Ovary (tissue), 9 donors: ENCODE measurements around the gene PCA3. TPM values are rescaled to one million over a fixed set of nuclear protein-coding genes. Genes with fewer than 3 reads are reported as not detected.

Source experiments
- DNase-seq, 5 donors: peaks; one replicate each; pipeline ENCODE4 v3.0.0-alpha.2; 2019 to 2020
- H3K27ac ChIP-seq, 2 donors: fragments of 200-600 bp; one replicate each; pipeline versions ENCODE4 v1.5.1 to v1.8.0; 2019 to 2022
- H3K27me3 ChIP-seq: fragments of 200-600 bp; one replicate; pipeline ENCODE4 v1.8.0; 2022
- H3K36me3 ChIP-seq: fragments of 200-600 bp; sonication (generic); one replicate; pipeline ENCODE4 v1.5.1; 2019
- H3K4me1 ChIP-seq: one replicate; pipeline ENCODE4 v1.8.1; 2013; ENCODE audit warnings: mild to moderate bottlenecking, moderate library complexity; ENCODE audit not compliant: insufficient read depth
- H3K4me3 ChIP-seq: fragments of 200-600 bp; sonication (generic); one replicate; pipeline ENCODE4 v1.5.1; 2017
- H3K9me3 ChIP-seq, 2 donors: fragments of 200-600 bp in 1 of 2; sonication (generic) in 1 of 2; one replicate each; pipeline versions ENCODE4 v1.5.1 to v1.8.1; 2013 to 2019; ENCODE audit warnings: mild to moderate bottlenecking in 1 of 2, moderate library complexity in 1 of 2
- CTCF ChIP-seq, 3 donors: fragments of 450-650 bp in 2 of 3; fragments of 200-600 bp in 1 of 3; IDR thresholded peaks; one replicate each; pipeline versions ENCODE4 v1.5.1 to v1.8.0; 2016 to 2022; ENCODE audit warnings: antibody characterized with exemption in 3 of 3, mild to moderate bottlenecking in 1 of 3
- EP300 ChIP-seq: sonication (generic); formaldehyde crosslinking; IDR thresholded peaks from one replicate; pipeline ENCODE4 v1.6.1; 2017; ENCODE audit warnings: antibody characterized with exemption
- POLR2A ChIP-seq: fragments of 450-650 bp; IDR thresholded peaks from one replicate; pipeline ENCODE4 v1.6.1; 2017; ENCODE audit warnings: antibody characterized with exemption, mild to moderate bottlenecking, moderate library complexity
- WGBS, 3 donors: extraction: QIAGEN DNeasy Blood & Tissue Kit in 1 of 3; methylation state at CpG; one replicate each; pipeline versions ENCODE4 v1.1.5 to v1.1.7; 2013 to 2017; 5-methylcytosine and 5-hydroxymethylcytosine counted together
- intact Hi-C, 4 donors: fragments of 100-400 bp; cut with DNase I; formaldehyde crosslinking; loops; one replicate each; pipeline versions ENCODE4 v1.11.0 to v1.15.1; 2022 to 2023
- polyA plus RNA-seq, 2 donors: library from polyadenylated mRNA; stranded (reverse); fragments of 200-250 nt in 1 of 2; fragments of 350-450 nt in 1 of 2; fragmentation: Illumina TruSeq in 1 of 2; extraction: RNeasy Lipid Tissue Mini Kit (QIAGEN cat#74804) in 1 of 2; gene quantifications; one replicate each; pipeline ENCODE4 v1.2.3, GENCODE V29; 2013 to 2014
- small RNA-seq: library from RNA; depleted of rRNA; stranded (forward); fragments of <200 nt; gene quantifications from one replicate; pipeline ENCODE3, GENCODE V24; 2016
- total RNA-seq, 7 donors: library from RNA; depleted of rRNA in 2 of 7; stranded (reverse); fragments of >200 nt in 2 of 7; fragmentation: NEBNext Ultra II Directional in 3 of 7; extraction: Animal tissue kit (Norgen Biotek cat#: 25700) in 3 of 7; gene quantifications; one replicate each; pipeline versions ENCODE4 v1.1.0 to v1.2.4, GENCODE V29; 2016 to 2023
- donor health status: DM: no; HTN: no; CAD: no; lungs with moderate emphysema.
- donor health status: DM: no; HTN: no; CAD: no.
- donor health status: Bipolar disorder and iron deficiency.
- donor health status: DM: yes; HTN: yes; CAD: no.
- donor health status: DM: no; HTN: no; CAD: no.
- donor health status: DM: yes; HTN: yes; CAD: no.

The PCA3 gene
- total and polyA plus RNA-seq, 9 donors, result not detected

- peak in 1 of 5 donors; percentile 19 for DNase-seq
- TF ChIP-seq POLR2A (no peak), CTCF (IDR thresholded peaks at IDR 0.05) (no peak), EP300 (no peak)
- no peaks in the 10 kb centered on the region for H3K9me3 ChIP-seq
- H3K27me3 ChIP-seq, result no peaks in the 10 kb centered on the region
- H3K4me1 ChIP-seq, result peaks cover 3% of the 10 kb centered on the region
- intact Hi-C loops, result no loop called here
- H3K27ac ChIP-seq, result peak overlapping the region; percentile 41 to 69
- peak overlapping the region; percentile 3 for H3K4me3 ChIP-seq
- WGBS, 3 donors, result 16 to 23% (median 22%) methylated on average over 7 of the region's 7 CpGs
- H3K36me3 ChIP-seq, result no peaks in the 10 kb centered on the region
Observed at GRCh38 chr9:76835571-76836283, 71.5 kb downstream of the PCA3 start.

Small RNA genes within 50 kb of the gene (small RNA-seq; reads per million reads assigned to genes)
- gene AL359314.1, result not detected

Other genes with a start within 250 kb of the PCA3 start
- 10 to 100 TPM in 5 of 7 donors, 1 to 10 TPM in 2; 2.5 to 45.8 (median 13.7) TPM for gene PRUNE2, start 141.7 kb downstream of the PCA3 start, total RNA-seq
- 10 to 100 TPM in 1 of 2 donors, 1 to 10 TPM in 1; 3.3 to 35.5 TPM for gene PRUNE2, start 141.7 kb downstream of the PCA3 start, polyA plus RNA-seq